Measurements from ENCODE around the gene CCZ1.

DNA sequence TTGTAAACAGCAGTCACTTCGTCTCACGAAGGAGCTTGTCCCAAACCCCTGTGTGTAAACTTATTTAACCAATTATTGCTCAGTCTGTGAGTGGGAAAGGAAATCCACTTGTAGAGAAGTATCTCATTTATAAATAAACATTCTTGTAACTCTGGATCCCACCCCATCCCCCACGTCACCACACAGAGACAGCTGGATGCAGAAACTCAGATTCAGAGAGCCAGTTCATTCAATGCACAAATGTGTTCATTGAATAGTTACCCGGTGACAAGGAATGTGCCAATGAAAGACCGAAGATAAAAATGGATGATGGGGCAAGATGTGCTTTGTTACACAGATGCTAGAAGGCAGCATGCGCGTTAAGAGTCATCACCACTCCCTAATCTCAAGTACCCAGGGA, 26.2 kb upstream of the CCZ1 start:
- TF ChIP-seq CTCF (conservative IDR thresholded peaks at IDR 0.05; ENCODE audit: low read depth in 2 of 2) (no peak), POLR2AphosphoS5 (IDR thresholded peaks at IDR 0.05; ENCODE audit: low read depth) (no peak)
